Endodermal cell (in vitro differentiated cells): ENCODE data around the gene CSNK1G2. TPM values are rescaled to one million over a fixed set of nuclear protein-coding genes. Genes with fewer than 3 reads are reported as not detected.

ENCODE experiments used
- DNase-seq: peaks from one replicate; pipeline ENCODE4 v3.0.0-alpha.2; 2017
- H3K27ac ChIP-seq: 2 replicates; pipeline ENCODE4 v1.5.1; 2013; ENCODE audit warnings: mild to moderate bottlenecking, low read depth, low read length, moderate library complexity
- H3K27me3 ChIP-seq: 2 replicates; pipeline ENCODE4 v1.6.1; 2013; ENCODE audit warnings: mild to moderate bottlenecking, low read length, moderate library complexity; ENCODE audit not compliant: insufficient read depth, control insufficient read depth, poor library complexity, severe bottlenecking
- H3K36me3 ChIP-seq: 2 replicates; pipeline ENCODE4 v1.7.0; 2013; ENCODE audit warnings: mild to moderate bottlenecking, low read length, moderate library complexity; ENCODE audit not compliant: control insufficient read depth, insufficient read depth
- H3K4me1 ChIP-seq: one replicate; pipeline ENCODE4 v1.7.0; 2013; ENCODE audit warnings: low read length; ENCODE audit not compliant: control insufficient read depth, insufficient read depth
- H3K4me3 ChIP-seq: 2 replicates; pipeline ENCODE4 v1.5.1; 2013; ENCODE audit warnings: mild to moderate bottlenecking, low read length, moderate library complexity
- H3K9ac ChIP-seq: 2 replicates; pipeline ENCODE4 v1.6.1; 2013; ENCODE audit warnings: mild to moderate bottlenecking, low read length, moderate library complexity; ENCODE audit not compliant: poor library complexity, severe bottlenecking; ENCODE audit errors: extremely low read depth
- H3K9me3 ChIP-seq: 2 replicates; pipeline ENCODE4 v1.6.1; 2013; ENCODE audit warnings: mild to moderate bottlenecking, low read length, moderate library complexity; ENCODE audit not compliant: control insufficient read depth
- H3K27ac Mint-ChIP-seq: 2 replicates; pipeline ENCODE4 v1.8.0; 2020; ENCODE audit warnings: mixed read lengths
- H3K27me3 Mint-ChIP-seq: 2 replicates; pipeline ENCODE4 v1.8.0; 2021; ENCODE audit warnings: mild to moderate bottlenecking, mixed read lengths; ENCODE audit not compliant: insufficient read depth
- H3K36me3 Mint-ChIP-seq: 2 replicates; pipeline ENCODE4 v1.8.0; 2020; ENCODE audit warnings: low read depth, mixed read lengths
- H3K4me1 Mint-ChIP-seq: 2 replicates; pipeline ENCODE4 v1.8.0; 2020; ENCODE audit warnings: mixed read lengths
- H3K4me3 Mint-ChIP-seq: 2 replicates; pipeline ENCODE4 v1.8.0; 2020; ENCODE audit warnings: mild to moderate bottlenecking, moderate library complexity, mixed read lengths
- H3K9me3 Mint-ChIP-seq: 2 replicates; pipeline ENCODE4 v1.8.0; 2020; ENCODE audit warnings: mild to moderate bottlenecking, mixed read lengths
- CTCF ChIP-seq: fragments of 200-600 bp; sonication (generic); conservative IDR thresholded peaks from 2 replicates; pipeline ENCODE4 v1.5.0; 2021; ENCODE audit warnings: antibody characterized with exemption, mild to moderate bottlenecking
- WGBS, 2 experiments: methylation state at CpG; one replicate each; pipeline versions ENCODE4 v1.1.5 to v1.1.7; 2013; ENCODE audit warnings: missing lambda C conversion rate in 2 of 2, mixed read lengths in 1 of 2; ENCODE audit not compliant: insufficient coverage in 1 of 2, insufficient read length in 1 of 2; 5-methylcytosine and 5-hydroxymethylcytosine counted together
- total RNA-seq, 2 donors: library from RNA; stranded (reverse); fragmentation: NEBNext Ultra II Directional in 1 of 2; extraction: Animal tissue kit (Norgen Biotek cat#: 25700) in 1 of 2; gene quantifications; 2 replicates in 1 of 2; 3 replicates in 1 of 2; pipeline ENCODE4 v1.2.1, GENCODE V29; 2021

CSNK1G2 gene
- total RNA-seq, 2 donors from 2014 or later = 111 to 112 TPM

- H3K4me3 ChIP-seq = no peak overlapping the region
- H3K9me3 ChIP-seq = no peaks in the 10 kb centered on the region
- no peak overlapping the region for H3K4me3 Mint-ChIP-seq
- H3K27ac ChIP-seq = no peak overlapping the region
- H3K9me3 Mint-ChIP-seq = no peaks in the 10 kb centered on the region
- no peak for DNase-seq
- H3K4me1 ChIP-seq = no peaks in the 10 kb centered on the region
- no peaks in the 10 kb centered on the region for H3K27me3 ChIP-seq
- WGBS, 2 experiments = 96 to 97% methylated on average over 5 to 16 of the region's 16 CpGs
- peaks cover 12% of the 10 kb centered on the region for H3K36me3 ChIP-seq
- H3K9ac ChIP-seq = no peak overlapping the region
- peaks cover 39% of the 10 kb centered on the region for H3K36me3 Mint-ChIP-seq
- peaks cover 2% of the 10 kb centered on the region for H3K4me1 Mint-ChIP-seq
- H3K27me3 Mint-ChIP-seq = no peaks in the 10 kb centered on the region
- no peak for TF ChIP-seq CTCF
- no peak overlapping the region for H3K27ac Mint-ChIP-seq
These were observed 9.7 kb downstream of the CSNK1G2 start for GRCh38 chr19:1950640-1951039.

- Histone ChIP-seq H3K4me3 (no peak overlapping the region), H3K27me3 (no peaks in the 10 kb centered on the region), H3K27ac (no peak overlapping the region), H3K9me3 (no peaks in the 10 kb centered on the region), H3K9ac (no peak overlapping the region), H3K4me1 (no peaks in the 10 kb centered on the region), H3K36me3 (peaks cover 12% of the 10 kb centered on the region)
- TF ChIP-seq CTCF = no peak
- WGBS, 2 experiments = 95 to 98% methylated on average over 20 to 21 of the region's 21 CpGs
- Mint-ChIP-seq H3K27ac (peak overlapping the region; percentile 21), H3K4me3 (no peak overlapping the region), H3K36me3 (peaks cover 36% of the 10 kb centered on the region), H3K27me3 (no peaks in the 10 kb centered on the region), H3K4me1 (peaks cover 4% of the 10 kb centered on the region), H3K9me3 (no peaks in the 10 kb centered on the region)
- no peak for DNase-seq
These were observed 11.7 kb downstream of the CSNK1G2 start for GRCh38 chr19:1952635-1953034.

- Histone ChIP-seq H3K4me3 (no peak overlapping the region), H3K9me3 (no peaks in the 10 kb centered on the region), H3K9ac (no peak overlapping the region), H3K4me1 (no peaks in the 10 kb centered on the region), H3K27ac (peak overlapping the region; percentile 17), H3K27me3 (no peaks in the 10 kb centered on the region), H3K36me3 (peaks cover 12% of the 10 kb centered on the region)
- H3K4me3 Mint-ChIP-seq = no peak overlapping the region
- no peaks in the 10 kb centered on the region for H3K27me3 Mint-ChIP-seq
- H3K27ac Mint-ChIP-seq = no peak overlapping the region
- no peak for DNase-seq
- no peak for TF ChIP-seq CTCF
- WGBS, 2 experiments = 94 to 97% methylated on average over 18 to 19 of the region's 19 CpGs
- no peaks in the 10 kb centered on the region for H3K9me3 Mint-ChIP-seq
- peaks cover 36% of the 10 kb centered on the region for H3K36me3 Mint-ChIP-seq
- H3K4me1 Mint-ChIP-seq = peaks cover 4% of the 10 kb centered on the region
These were observed 12.1 kb downstream of the CSNK1G2 start for GRCh38 chr19:1953037-1953436.
